ENCODE measurements around the gene MEG3.

Gene MEG3

GRCh38 chr14:100902295-100903133 lies 76.6 kb downstream of the MEG3 start:
- Histone ChIP-seq H3K9me3 (ENCODE audit: control insufficient read depth, insufficient read depth, low read length) (no peaks in the 10 kb centered on the region), H3K27me3 (ENCODE audit: control insufficient read depth, low read length) (peaks cover 11% of the 10 kb centered on the region), H3K36me3 (ENCODE audit: control insufficient read depth, low read length) (no peaks in the 10 kb centered on the region), H3K79me2 (ENCODE audit: control insufficient read depth, low read length) (no peaks in the 10 kb centered on the region), H3K4me2 (ENCODE audit: low read length) (no peak overlapping the region), H3K4me1 (ENCODE audit: control insufficient read depth, low read length) (no peaks in the 10 kb centered on the region), H3K27ac (ENCODE audit: low read depth, low read length) (no peak overlapping the region), H4K20me1 (ENCODE audit: control insufficient read depth, insufficient read depth, low read depth, low read length) (no peaks in the 10 kb centered on the region), H3K9me2 (replicated peaks; ENCODE audit: control insufficient read depth, low read length) (no peaks in the 10 kb centered on the region), H3K4me3 (ENCODE audit: low read length) (no peak overlapping the region), H3F3A (ENCODE audit: control insufficient read depth, insufficient read depth) (no peaks in the 10 kb centered on the region)
- TF ChIP-seq EZH2phosphoT487 (IDR thresholded peaks at IDR 0.05; ENCODE audit: borderline replicate concordance, low read length) (no peak), CTCF (IDR thresholded peaks at IDR 0.05; ENCODE audit: low read depth, low read length, poor library complexity, severe bottlenecking) (peak; percentile 34)

GRCh38 chr14:100903134-100903468 lies 77.2 kb downstream of the MEG3 start:
- Histone ChIP-seq H3K27me3 (ENCODE audit: control insufficient read depth, low read length) (peaks cover 11% of the 10 kb centered on the region), H3K4me2 (ENCODE audit: low read length) (no peak overlapping the region), H3F3A (ENCODE audit: control insufficient read depth, insufficient read depth) (no peaks in the 10 kb centered on the region), H3K4me3 (ENCODE audit: low read length) (no peak overlapping the region), H4K20me1 (ENCODE audit: control insufficient read depth, insufficient read depth, low read depth, low read length) (no peaks in the 10 kb centered on the region), H3K36me3 (ENCODE audit: control insufficient read depth, low read length) (no peaks in the 10 kb centered on the region), H3K27ac (ENCODE audit: low read depth, low read length) (no peak overlapping the region), H3K9me2 (replicated peaks; ENCODE audit: control insufficient read depth, low read length) (no peaks in the 10 kb centered on the region), H3K4me1 (ENCODE audit: control insufficient read depth, low read length) (no peaks in the 10 kb centered on the region), H3K79me2 (ENCODE audit: control insufficient read depth, low read length) (no peaks in the 10 kb centered on the region), H3K9me3 (ENCODE audit: control insufficient read depth, insufficient read depth, low read length) (no peaks in the 10 kb centered on the region)
- no peak for TF ChIP-seq EZH2phosphoT487 (IDR thresholded peaks at IDR 0.05; ENCODE audit: borderline replicate concordance, low read length)

- no peaks in the 10 kb centered on the region for H4K20me1 ChIP-seq (ENCODE audit: control insufficient read depth, insufficient read depth, low read depth, low read length)
- no peaks in the 10 kb centered on the region for H3K9me2 ChIP-seq (replicated peaks; ENCODE audit: control insufficient read depth, low read length)
- H3K27me3 ChIP-seq (ENCODE audit: control insufficient read depth, low read length), result peaks cover 11% of the 10 kb centered on the region
- no peaks in the 10 kb centered on the region for H3K4me1 ChIP-seq (ENCODE audit: control insufficient read depth, low read length)
- H3K4me3 ChIP-seq (ENCODE audit: low read length), result no peak within 1 kb of the TSS
- H3K27ac ChIP-seq (ENCODE audit: low read depth, low read length), result no peak within 1 kb of the TSS
- TF ChIP-seq EZH2phosphoT487 (IDR thresholded peaks at IDR 0.05; ENCODE audit: borderline replicate concordance, low read length), result no peak
- H3K4me2 ChIP-seq (ENCODE audit: low read length), result no peak within 1 kb of the TSS
- no peaks in the 10 kb centered on the region for H3K9me3 ChIP-seq (ENCODE audit: control insufficient read depth, insufficient read depth, low read length)
- no peaks in the 10 kb centered on the region for H3F3A ChIP-seq (ENCODE audit: control insufficient read depth, insufficient read depth)
- H3K79me2 ChIP-seq (ENCODE audit: control insufficient read depth, low read length), result no peaks in the 10 kb centered on the region
- no peaks in the 10 kb centered on the region for H3K36me3 ChIP-seq (ENCODE audit: control insufficient read depth, low read length)
Measured at GRCh38 chr14:100903672-100904185, 77.8 kb downstream of the MEG3 start, which contains the start of gene RTL1. TSS of gene RTL1 (minus strand) at chr14:100903722. CDS start at chr14:100884788, 18,934 bp downstream.

GRCh38 chr14:100904307-100905087 lies 78.6 kb downstream of the MEG3 start:
- H3K4me2 ChIP-seq (ENCODE audit: low read length), result no peak overlapping the region
- H3K79me2 ChIP-seq (ENCODE audit: control insufficient read depth, low read length), result no peaks in the 10 kb centered on the region
- H3K27me3 ChIP-seq (ENCODE audit: control insufficient read depth, low read length), result peaks cover 11% of the 10 kb centered on the region
- no peaks in the 10 kb centered on the region for H3K9me2 ChIP-seq (replicated peaks; ENCODE audit: control insufficient read depth, low read length)
- H3K27ac ChIP-seq (ENCODE audit: low read depth, low read length), result no peak overlapping the region
- H3F3A ChIP-seq (ENCODE audit: control insufficient read depth, insufficient read depth), result no peaks in the 10 kb centered on the region
- TF ChIP-seq CTCF (IDR thresholded peaks at IDR 0.05; ENCODE audit: low read depth, low read length, poor library complexity, severe bottlenecking) (no peak), EZH2phosphoT487 (IDR thresholded peaks at IDR 0.05; ENCODE audit: borderline replicate concordance, low read length) (no peak)
- no peaks in the 10 kb centered on the region for H4K20me1 ChIP-seq (ENCODE audit: control insufficient read depth, insufficient read depth, low read depth, low read length)
- H3K4me1 ChIP-seq (ENCODE audit: control insufficient read depth, low read length), result no peaks in the 10 kb centered on the region
- no peaks in the 10 kb centered on the region for H3K36me3 ChIP-seq (ENCODE audit: control insufficient read depth, low read length)
- H3K9me3 ChIP-seq (ENCODE audit: control insufficient read depth, insufficient read depth, low read length), result no peaks in the 10 kb centered on the region
- H3K4me3 ChIP-seq (ENCODE audit: low read length), result no peak overlapping the region

Data from DOHH2 (cell line).